Sigmoid colon (tissue), 7 donors: Measurements from ENCODE around the gene TPRX2. TPM values are rescaled to one million over a fixed set of nuclear protein-coding genes. Genes with fewer than 3 reads are reported as not detected.

Experiments used
- DNase-seq: peaks from one replicate; pipeline ENCODE4 v3.0.0-alpha.2; 2019
- H3K27ac ChIP-seq, 4 donors: fragments of 200-600 bp; sonication (generic); one replicate each; pipeline ENCODE4 v1.5.1; 2016 to 2019; ENCODE audit warnings: mild to moderate bottlenecking in 1 of 4
- H3K27me3 ChIP-seq, 3 donors: fragments of 200-600 bp; sonication (generic); one replicate each; pipeline ENCODE4 v1.5.1; 2019; ENCODE audit warnings: mild to moderate bottlenecking in 1 of 3
- H3K36me3 ChIP-seq, 4 donors: fragments of 200-600 bp; sonication (generic); one replicate each; pipeline ENCODE4 v1.5.1; 2016 to 2019
- H3K4me1 ChIP-seq, 4 donors: fragments of 200-600 bp; sonication (generic); one replicate each; pipeline ENCODE4 v1.5.1; 2017 to 2019
- H3K4me3 ChIP-seq, 4 donors: fragments of 200-600 bp; sonication (generic); one replicate each; pipeline ENCODE4 v1.5.1; 2017 to 2019; ENCODE audit warnings: mild to moderate bottlenecking in 2 of 4, moderate library complexity in 1 of 4
- H3K9me3 ChIP-seq, 4 donors: fragments of 200-600 bp in 3 of 4; sonication (generic) in 3 of 4; one replicate each; pipeline versions ENCODE4 v1.5.1 to v1.6.1; 2013 to 2019
- EP300 ChIP-seq, 4 donors: sonication (generic); formaldehyde crosslinking; IDR thresholded peaks; one replicate each; pipeline ENCODE4 v1.6.1; 2017; ENCODE audit warnings: antibody characterized with exemption in 4 of 4
- POLR2A ChIP-seq, 2 donors: fragments of 450-650 bp; IDR thresholded peaks; one replicate each; pipeline ENCODE4 v1.6.1; 2016; ENCODE audit warnings: antibody characterized with exemption in 2 of 2, mild to moderate bottlenecking in 2 of 2, moderate library complexity in 2 of 2
- POLR2AphosphoS5 ChIP-seq, 4 donors: sonication (generic); formaldehyde crosslinking; IDR thresholded peaks; one replicate each; pipeline ENCODE4 v1.6.1; 2017; ENCODE audit warnings: antibody characterized with exemption in 4 of 4
- WGBS, 2 donors: extraction: QIAGEN DNeasy Blood & Tissue Kit; methylation state at CpG; one replicate each; pipeline ENCODE4 v1.1.7; 2013; 5-methylcytosine and 5-hydroxymethylcytosine counted together
- intact Hi-C: fragments of 100-400 bp; cut with DNase I; formaldehyde crosslinking; loops from one replicate; pipeline ENCODE4 v1.15.1; 2023
- polyA plus RNA-seq, 3 donors: library from polyadenylated mRNA; stranded (reverse); fragments of 200-250 nt; gene quantifications; one replicate each; pipeline ENCODE4 v1.2.3, GENCODE V29; 2013
- total RNA-seq, 4 donors: library from RNA; depleted of rRNA; stranded (reverse); fragments of >200 nt; gene quantifications; one replicate each; pipeline ENCODE4 v1.1.0, GENCODE V29; 2016
- TF ChIP-seq, protein P1 (sequence below), 4 experiments: fragments of 450-650 bp in 3 of 4; fragments of 200-600 bp in 1 of 4; IDR thresholded peaks; one replicate each; pipeline ENCODE4 v1.5.1; 2016 to 2019; ENCODE audit warnings: antibody characterized with exemption in 4 of 4, mild to moderate bottlenecking in 3 of 4, moderate library complexity in 2 of 4
- donor health status: healthy with polysubstance abuse.
- donor health status: Bipolar disorder and iron deficiency.
- donor health status: healthy.

Gene TPRX2
- total and polyA plus RNA-seq, 7 donors, result not detected

DNA sequence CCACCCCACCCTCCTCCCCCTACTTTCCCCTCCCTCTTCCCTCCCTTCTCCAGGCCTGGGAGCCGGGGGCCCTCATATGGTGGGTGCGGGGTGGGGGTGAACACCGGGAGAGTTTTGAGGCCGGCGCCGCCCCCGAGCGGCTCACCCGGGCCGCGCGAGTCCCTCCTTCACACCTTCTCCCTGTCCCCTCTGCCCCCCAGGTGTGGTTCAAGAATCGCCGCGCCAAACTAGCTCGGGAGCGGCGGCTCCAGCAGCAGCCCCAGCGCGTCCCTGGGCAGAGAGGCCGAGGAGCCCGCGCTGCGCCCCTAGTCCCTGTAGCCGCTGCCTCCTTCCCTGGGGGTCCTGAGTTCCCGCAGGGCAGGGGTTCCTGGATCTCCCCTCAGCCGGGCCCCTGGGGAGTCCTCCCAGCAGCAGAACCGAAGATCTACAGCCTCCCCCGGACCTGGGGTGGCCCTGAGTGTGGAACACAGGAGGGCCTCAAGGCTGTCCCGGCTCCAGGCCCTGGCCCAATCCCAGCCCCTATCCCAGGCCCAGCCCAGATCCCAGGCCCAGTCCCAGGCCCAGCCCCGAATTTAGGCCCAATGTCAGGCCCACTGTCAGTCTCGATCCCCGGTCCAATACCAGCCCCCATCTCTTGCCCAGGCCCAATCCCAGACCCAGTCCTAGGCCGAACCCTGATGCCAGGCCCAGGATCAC lies 1.7 kb downstream of the TPRX2 start:
- Histone ChIP-seq H3K4me1 (no peaks in the 10 kb centered on the region), H3K4me3 (no peak overlapping the region), H3K9me3 (no peaks in the 10 kb centered on the region), H3K27ac (no peak overlapping the region), H3K27me3 (peaks cover 0 to 21% (median 0%) of the 10 kb centered on the region in 3 donors), H3K36me3 (no peaks in the 10 kb centered on the region)
- TF ChIP-seq, protein P1, sequence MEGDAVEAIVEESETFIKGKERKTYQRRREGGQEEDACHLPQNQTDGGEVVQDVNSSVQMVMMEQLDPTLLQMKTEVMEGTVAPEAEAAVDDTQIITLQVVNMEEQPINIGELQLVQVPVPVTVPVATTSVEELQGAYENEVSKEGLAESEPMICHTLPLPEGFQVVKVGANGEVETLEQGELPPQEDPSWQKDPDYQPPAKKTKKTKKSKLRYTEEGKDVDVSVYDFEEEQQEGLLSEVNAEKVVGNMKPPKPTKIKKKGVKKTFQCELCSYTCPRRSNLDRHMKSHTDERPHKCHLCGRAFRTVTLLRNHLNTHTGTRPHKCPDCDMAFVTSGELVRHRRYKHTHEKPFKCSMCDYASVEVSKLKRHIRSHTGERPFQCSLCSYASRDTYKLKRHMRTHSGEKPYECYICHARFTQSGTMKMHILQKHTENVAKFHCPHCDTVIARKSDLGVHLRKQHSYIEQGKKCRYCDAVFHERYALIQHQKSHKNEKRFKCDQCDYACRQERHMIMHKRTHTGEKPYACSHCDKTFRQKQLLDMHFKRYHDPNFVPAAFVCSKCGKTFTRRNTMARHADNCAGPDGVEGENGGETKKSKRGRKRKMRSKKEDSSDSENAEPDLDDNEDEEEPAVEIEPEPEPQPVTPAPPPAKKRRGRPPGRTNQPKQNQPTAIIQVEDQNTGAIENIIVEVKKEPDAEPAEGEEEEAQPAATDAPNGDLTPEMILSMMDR (IDR thresholded peaks at IDR 0.05), result no peak
- TF ChIP-seq EP300 (IDR thresholded peaks at IDR 0.05) (no peak), POLR2A (IDR thresholded peaks at IDR 0.05) (no peak), POLR2AphosphoS5 (IDR thresholded peaks at IDR 0.05) (no peak)
- intact Hi-C loops, result loop anchor here (5.0 kb wide), 2 partner anchors 48 to 93 kb away; no protein-coding TSS in a partner anchor
- DNase-seq, result no peak
- 53 to 67% methylated on average over 34 of the region's 34 CpGs for WGBS, 2 donors

DNA sequence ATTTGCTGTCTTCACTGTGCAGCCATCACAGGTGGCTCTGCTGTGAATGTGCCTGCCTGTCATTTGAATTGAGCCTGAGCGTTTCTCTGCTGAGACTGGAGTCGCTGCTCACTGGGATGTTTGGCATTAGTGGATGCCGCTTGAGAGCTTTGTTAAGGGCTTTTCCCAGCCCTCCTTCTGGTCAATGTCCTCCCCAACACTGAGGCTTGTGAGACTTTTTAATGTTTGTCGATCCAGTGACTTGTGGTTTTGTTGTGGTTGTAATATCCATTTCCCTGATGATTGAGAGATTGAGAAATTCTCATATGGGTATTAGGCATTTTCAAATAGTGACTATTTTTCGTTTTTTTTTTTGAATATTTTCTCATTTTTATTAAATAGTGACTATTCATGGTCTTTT lies 2.6 kb downstream of the TPRX2 start:
- no peak for DNase-seq
- 89 to 91% methylated on average over 5 of the region's 5 CpGs for WGBS, 2 donors
- intact Hi-C loops, result loop anchor here (5.0 kb wide), 2 partner anchors 49 to 94 kb away; no protein-coding TSS in a partner anchor
- no peaks in the 10 kb centered on the region for H3K4me1 ChIP-seq
- peaks cover 0 to 21% (median 0%) of the 10 kb centered on the region in 3 donors for H3K27me3 ChIP-seq
- no peak overlapping the region for H3K27ac ChIP-seq
- no peaks in the 10 kb centered on the region for H3K36me3 ChIP-seq
- H3K9me3 ChIP-seq, result no peaks in the 10 kb centered on the region
- TF ChIP-seq POLR2AphosphoS5 (IDR thresholded peaks at IDR 0.05) (no peak), EP300 (IDR thresholded peaks at IDR 0.05) (no peak), POLR2A (IDR thresholded peaks at IDR 0.05) (no peak)
- TF ChIP-seq, protein P1 (IDR thresholded peaks at IDR 0.05), result no peak
- no peak overlapping the region for H3K4me3 ChIP-seq

DNA sequence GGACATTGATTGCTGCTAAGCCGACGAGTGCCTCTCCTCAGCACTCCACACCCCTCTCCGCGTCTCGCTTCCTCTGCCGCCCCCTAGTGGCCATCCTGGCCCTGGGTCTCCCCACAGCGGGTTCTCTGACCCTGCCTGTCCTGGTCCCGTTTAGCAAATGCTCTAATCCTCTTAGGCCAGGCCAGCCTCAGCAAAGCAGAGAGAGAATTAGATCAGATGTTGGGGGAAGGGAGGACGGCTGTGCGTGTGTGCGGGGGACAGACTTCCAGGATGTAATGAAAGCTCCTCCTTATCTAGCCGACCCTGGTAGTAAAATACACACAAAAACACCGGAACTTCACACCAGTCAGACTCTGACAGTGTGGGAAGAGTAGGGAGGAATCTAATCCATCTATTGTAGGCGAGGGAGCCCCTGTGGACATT lies 4.5 kb downstream of the TPRX2 start:
- WGBS, 2 donors, result 11 to 15% methylated on average over 14 of the region's 14 CpGs
- no peak for TF ChIP-seq EP300 (IDR thresholded peaks at IDR 0.05)
- TF ChIP-seq, protein P1 (IDR thresholded peaks at IDR 0.05), result peak; percentile 49 to 92 (median 70)
- no peak for TF ChIP-seq POLR2AphosphoS5 (IDR thresholded peaks at IDR 0.05)
- TF ChIP-seq POLR2A (IDR thresholded peaks at IDR 0.05), result no peak
- peak; percentile 87 for DNase-seq
- intact Hi-C loops, result loop anchor here (5.0 kb wide), 2 partner anchors 51 to 96 kb away; no protein-coding TSS in a partner anchor
- Histone ChIP-seq H3K27ac (no peak overlapping the region), H3K4me3 (no peak overlapping the region), H3K9me3 (no peaks in the 10 kb centered on the region), H3K4me1 (no peaks in the 10 kb centered on the region), H3K36me3 (no peaks in the 10 kb centered on the region), H3K27me3 (peaks cover 0 to 17% (median 0%) of the 10 kb centered on the region in 3 donors)

DNA sequence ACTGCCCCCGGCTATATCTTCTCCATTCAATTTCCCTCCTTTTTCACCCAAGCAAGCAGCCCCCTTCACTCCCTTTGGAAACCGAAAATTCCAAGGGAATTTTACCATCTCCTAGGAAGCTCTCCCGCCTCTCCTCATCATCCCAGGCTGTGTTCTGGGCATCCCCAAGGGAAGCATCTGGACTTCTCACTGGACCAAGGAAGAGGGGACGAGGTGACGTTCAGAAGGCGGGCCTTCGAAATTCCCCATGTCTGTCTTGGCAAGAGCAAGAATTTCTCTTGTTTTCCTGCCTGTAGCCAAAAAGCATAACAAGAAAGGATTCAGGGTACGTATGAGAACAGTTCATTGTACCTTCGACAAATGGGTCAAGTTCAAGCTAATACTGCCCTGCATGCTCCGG lies 6.1 kb downstream of the TPRX2 start:
- intact Hi-C loops, result no loop called here
- DNase-seq, result no peak
- TF ChIP-seq EP300 (IDR thresholded peaks at IDR 0.05) (no peak), POLR2A (IDR thresholded peaks at IDR 0.05) (no peak)
- TF ChIP-seq, protein P1 (IDR thresholded peaks at IDR 0.05), result no peak
- H3K4me3 ChIP-seq, result no peak overlapping the region
- H3K4me1 ChIP-seq, result no peaks in the 10 kb centered on the region
- WGBS, 2 donors, result 68 to 79% methylated on average over 10 of the region's 10 CpGs
- no peaks in the 10 kb centered on the region for H3K9me3 ChIP-seq
- H3K36me3 ChIP-seq, result no peaks in the 10 kb centered on the region
- H3K27ac ChIP-seq, result no peak overlapping the region
- H3K27me3 ChIP-seq, result peaks cover 0 to 10% (median 0%) of the 10 kb centered on the region in 3 donors
